Mesenchymal stem cell (in vitro differentiated cells and primary cell): ENCODE measurements around the gene PIR.

Source experiments
- DNase-seq: peaks from one replicate; pipeline ENCODE4 v3.0.0-alpha.2; 2013
- H2AFZ ChIP-seq: one replicate; pipeline ENCODE4 v1.6.1; 2013; ENCODE audit warnings: low read depth, mild to moderate bottlenecking, control low read depth, inconsistent platforms, low read length, moderate library complexity
- H2AK5ac ChIP-seq: 2 replicates; pipeline ENCODE4 v1.6.1; 2013; ENCODE audit warnings: low read length, moderate library complexity, mild to moderate bottlenecking, inconsistent platforms; ENCODE audit not compliant: severe bottlenecking
- H2BK120ac ChIP-seq: one replicate; pipeline ENCODE4 v1.6.1; 2013; ENCODE audit warnings: low read depth, mild to moderate bottlenecking, inconsistent platforms, low read length, moderate library complexity
- H2BK12ac ChIP-seq, 2 experiments: one replicate each; pipeline ENCODE4 v1.6.1; 2013; ENCODE audit warnings: inconsistent platforms in 2 of 2, low read length in 2 of 2, mild to moderate bottlenecking in 2 of 2, moderate library complexity in 2 of 2, control low read depth in 1 of 2
- H2BK15ac ChIP-seq: one replicate; pipeline ENCODE4 v1.6.1; 2013; ENCODE audit warnings: mild to moderate bottlenecking, low read depth, inconsistent platforms; ENCODE audit not compliant: poor library complexity, severe bottlenecking
- H2BK5ac ChIP-seq: 2 replicates; pipeline ENCODE4 v1.6.1; 2013; ENCODE audit warnings: low read depth, mild to moderate bottlenecking, low read length, control low read depth, inconsistent platforms; ENCODE audit not compliant: poor library complexity, severe bottlenecking
- H3K14ac ChIP-seq, 2 experiments: one replicate each; pipeline ENCODE4 v1.6.1; 2013; ENCODE audit warnings: inconsistent platforms in 2 of 2, low read length in 2 of 2, control low read depth in 1 of 2, mild to moderate bottlenecking in 1 of 2, moderate library complexity in 1 of 2
- H3K18ac ChIP-seq, 2 experiments: one replicate each; pipeline ENCODE4 v1.6.1; 2013; ENCODE audit warnings: inconsistent platforms in 2 of 2, low read length in 2 of 2, control low read depth in 1 of 2, low read depth in 1 of 2, mild to moderate bottlenecking in 1 of 2
- H3K23ac ChIP-seq, 2 experiments: one replicate each; pipeline ENCODE4 v1.6.1; 2013; ENCODE audit warnings: inconsistent platforms in 2 of 2, low read length in 2 of 2, mild to moderate bottlenecking in 2 of 2, moderate library complexity in 2 of 2, control low read depth in 1 of 2
- H3K27ac ChIP-seq: 2 replicates; pipeline ENCODE4 v1.5.1; 2013; ENCODE audit warnings: mild to moderate bottlenecking, moderate library complexity, low read length, control low read depth, inconsistent platforms; ENCODE audit not compliant: poor library complexity, severe bottlenecking
- H3K27me3 ChIP-seq, 2 experiments: 2 replicates each; pipeline versions ENCODE4 v1.6.1 to v1.7.0; 2013; ENCODE audit warnings: low read length in 2 of 2, mild to moderate bottlenecking in 2 of 2, moderate library complexity in 2 of 2, control low read depth in 1 of 2, inconsistent platforms in 1 of 2; ENCODE audit not compliant: control insufficient read depth in 1 of 2, insufficient read depth in 1 of 2
- H3K36me3 ChIP-seq, 2 experiments: 2 replicates each; pipeline versions ENCODE4 v1.6.1 to v1.7.0; 2013; ENCODE audit warnings: low read length in 2 of 2, control low read depth in 1 of 2, inconsistent platforms in 1 of 2, low read depth in 1 of 2, mild to moderate bottlenecking in 1 of 2; ENCODE audit not compliant: insufficient read depth in 2 of 2, control insufficient read depth in 1 of 2
- H3K4ac ChIP-seq, 2 experiments: one replicate each; pipeline ENCODE4 v1.6.1; 2013; ENCODE audit warnings: inconsistent platforms in 2 of 2, low read length in 2 of 2, mild to moderate bottlenecking in 2 of 2, moderate library complexity in 2 of 2, control low read depth in 1 of 2, low read depth in 1 of 2
- H3K4me1 ChIP-seq: 2 replicates; pipeline ENCODE4 v1.6.1; 2013; ENCODE audit warnings: low read depth, low read length, control low read depth; ENCODE audit not compliant: control insufficient read depth, insufficient read depth
- H3K4me2 ChIP-seq: 2 replicates; pipeline ENCODE4 v1.6.1; 2013; ENCODE audit warnings: low read length, mild to moderate bottlenecking, inconsistent platforms; ENCODE audit not compliant: poor library complexity, severe bottlenecking
- H3K4me3 ChIP-seq, 2 experiments: 2 replicates each; pipeline versions ENCODE4 v1.5.1 to v1.7.0; 2013; ENCODE audit warnings: low read length in 2 of 2, mild to moderate bottlenecking in 2 of 2, control low read depth in 1 of 2, low read depth in 1 of 2; ENCODE audit not compliant: insufficient read depth in 1 of 2
- H3K79me1 ChIP-seq: replicated peaks from 2 replicates; pipeline ENCODE4 v1.6.1; 2013; ENCODE audit warnings: mild to moderate bottlenecking, control low read depth, low read length, inconsistent platforms; ENCODE audit not compliant: poor library complexity, severe bottlenecking
- H3K9ac ChIP-seq: 2 replicates; pipeline ENCODE4 v1.7.0; 2013; ENCODE audit warnings: mild to moderate bottlenecking, low read length, moderate library complexity
- H3K9me3 ChIP-seq: 2 replicates; pipeline ENCODE4 v1.7.0; 2013; ENCODE audit warnings: mild to moderate bottlenecking, low read length; ENCODE audit not compliant: control insufficient read depth
- H4K8ac ChIP-seq: one replicate; pipeline ENCODE4 v1.6.1; 2013; ENCODE audit warnings: inconsistent platforms, mild to moderate bottlenecking, low read length, moderate library complexity
- H4K91ac ChIP-seq: one replicate; pipeline ENCODE4 v1.6.1; 2013; ENCODE audit warnings: mild to moderate bottlenecking, low read length, inconsistent platforms
- WGBS: methylation state at CpG from one replicate; pipeline ENCODE4 v1.1.7; 2013; ENCODE audit warnings: mixed read lengths; 5-methylcytosine and 5-hydroxymethylcytosine counted together

PIR gene

GRCh38 chrX:15356444-15356843 lies 136.7 kb downstream of the PIR start:
- WGBS = no CpG with 5 or more reads among the region's 1 CpG
- Histone ChIP-seq H3K4me1 (no peaks in the 10 kb centered on the region), H3K9ac (no peak overlapping the region), H3K4ac (no peak overlapping the region), H4K8ac (no peak overlapping the region), H3K18ac (no peak overlapping the region), H2BK15ac (no peak overlapping the region), H4K91ac (no peak overlapping the region), H3K27ac (no peak overlapping the region), H3K9me3 (no peaks in the 10 kb centered on the region), H3K36me3 (no peaks in the 10 kb centered on the region), H2AK5ac (no peak overlapping the region), H2BK12ac (no peak overlapping the region), H2BK120ac (no peak overlapping the region), H2BK5ac (no peak overlapping the region), H2AFZ (no peak overlapping the region), H3K4me3 (no peak overlapping the region), H3K23ac (no peak overlapping the region), H3K79me1 (no peaks in the 10 kb centered on the region), H3K14ac (no peak overlapping the region), H3K4me2 (no peak overlapping the region), H3K27me3 (peaks cover 0 to 4% of the 10 kb centered on the region in 2 experiments)
- DNase-seq = peak; percentile 86

- H2BK12ac ChIP-seq = no peak overlapping the region
- H3K9ac ChIP-seq = no peak overlapping the region
- DNase-seq = no peak
- no peak overlapping the region for H3K4ac ChIP-seq
- no peak overlapping the region for H3K14ac ChIP-seq
- no peak overlapping the region for H3K27ac ChIP-seq
- no peaks in the 10 kb centered on the region for H3K79me1 ChIP-seq
- no peak overlapping the region for H3K18ac ChIP-seq
- no peaks in the 10 kb centered on the region for H3K36me3 ChIP-seq
- no peaks in the 10 kb centered on the region for H3K9me3 ChIP-seq
- H2BK5ac ChIP-seq = no peak overlapping the region
- no peak overlapping the region for H4K91ac ChIP-seq
- 56% methylated on average over 5 of the region's 8 CpGs for WGBS
- H3K23ac ChIP-seq = no peak overlapping the region
- H3K4me2 ChIP-seq = no peak overlapping the region
- no peak overlapping the region for H4K8ac ChIP-seq
- no peak overlapping the region for H2BK15ac ChIP-seq
- no peak overlapping the region for H2AFZ ChIP-seq
- no peak overlapping the region for H3K4me3 ChIP-seq
- no peaks in the 10 kb centered on the region for H3K4me1 ChIP-seq
- H2BK120ac ChIP-seq = no peak overlapping the region
- H3K27me3 ChIP-seq = peaks cover 0 to 13% of the 10 kb centered on the region in 2 experiments
- H2AK5ac ChIP-seq = no peak overlapping the region
Observed at GRCh38 chrX:15350329-15350996, 142.7 kb downstream of the PIR start.

- Histone ChIP-seq H3K27ac (no peak overlapping the region), H3K4me1 (no peaks in the 10 kb centered on the region), H3K79me1 (no peaks in the 10 kb centered on the region), H2AFZ (no peak overlapping the region), H3K18ac (no peak overlapping the region), H4K8ac (no peak overlapping the region), H2BK12ac (no peak overlapping the region), H2BK15ac (no peak overlapping the region), H2AK5ac (no peak overlapping the region), H4K91ac (no peak overlapping the region), H3K14ac (no peak overlapping the region), H3K4me2 (no peak overlapping the region), H3K9ac (no peak overlapping the region), H3K9me3 (no peaks in the 10 kb centered on the region), H3K4me3 (no peak overlapping the region), H3K36me3 (no peaks in the 10 kb centered on the region), H2BK5ac (no peak overlapping the region), H2BK120ac (no peak overlapping the region), H3K23ac (no peak overlapping the region), H3K27me3 (peaks cover 0 to 13% of the 10 kb centered on the region in 2 experiments), H3K4ac (no peak overlapping the region)
- 11% methylated on average over 2 of the region's 2 CpGs for WGBS
- DNase-seq = peak; percentile 62
Observed at GRCh38 chrX:15349046-15349445, 144.1 kb downstream of the PIR start.

- no peak overlapping the region for H3K4me3 ChIP-seq
- H2BK120ac ChIP-seq = no peak overlapping the region
- H3K4me2 ChIP-seq = no peak overlapping the region
- no peak overlapping the region for H2BK5ac ChIP-seq
- H4K91ac ChIP-seq = no peak overlapping the region
- H2BK15ac ChIP-seq = no peak overlapping the region
- H3K18ac ChIP-seq = no peak overlapping the region
- H3K27me3 ChIP-seq = peaks cover 0 to 16% of the 10 kb centered on the region in 2 experiments
- H2AK5ac ChIP-seq = no peak overlapping the region
- WGBS = 94% methylated on average over 2 of the region's 3 CpGs
- no peak overlapping the region for H3K14ac ChIP-seq
- H3K9me3 ChIP-seq = no peaks in the 10 kb centered on the region
- H2BK12ac ChIP-seq = no peak overlapping the region
- H2AFZ ChIP-seq = no peak overlapping the region
- H3K36me3 ChIP-seq = no peaks in the 10 kb centered on the region
- no peak overlapping the region for H3K27ac ChIP-seq
- no peak overlapping the region for H3K9ac ChIP-seq
- no peaks in the 10 kb centered on the region for H3K79me1 ChIP-seq
- no peak overlapping the region for H4K8ac ChIP-seq
- no peaks in the 10 kb centered on the region for H3K4me1 ChIP-seq
- no peak for DNase-seq
- H3K4ac ChIP-seq = no peak overlapping the region
- H3K23ac ChIP-seq = no peak overlapping the region
Observed at GRCh38 chrX:15345976-15346375, 147.2 kb downstream of the PIR start.
